SH-SY5Y (cell line): ENCODE measurements around the gene POU6F1.

ENCODE experiments used
- GATA2 ChIP-seq: IDR thresholded peaks from 2 replicates; pipeline ENCODE4 v1.6.1; 2011; ENCODE audit warnings: mild to moderate bottlenecking, low read depth, low read length
- GATA3 ChIP-seq: IDR thresholded peaks from 2 replicates; pipeline ENCODE4 v1.6.1; 2011; ENCODE audit warnings: low read depth, mild to moderate bottlenecking, low read length, moderate library complexity

DNA sequence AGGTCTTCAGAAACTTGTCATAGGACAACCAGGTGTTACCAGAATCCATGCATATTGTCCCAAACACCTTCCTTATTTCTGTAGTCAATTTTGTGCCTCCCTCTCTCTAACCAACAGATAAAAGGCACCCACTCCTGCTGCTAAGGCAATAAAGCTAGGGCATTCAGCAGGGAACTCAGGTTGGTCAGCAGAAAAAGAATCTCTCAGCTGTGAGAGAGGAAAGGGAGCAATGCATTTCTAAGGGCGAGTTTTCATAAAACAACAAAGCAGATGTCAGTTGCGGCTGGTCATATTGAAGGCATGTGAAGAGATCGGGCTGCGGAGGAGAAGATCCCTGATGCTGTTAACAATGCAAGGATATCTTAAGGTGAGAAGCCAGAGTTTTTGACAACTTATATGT is 7.4 kb upstream of the POU6F1 start:
- no peak for TF ChIP-seq GATA2
- TF ChIP-seq GATA3, result no peak
